Astrocyte of the cerebellum (primary cell): ENCODE measurements around the gene ALCAM.

Experiments
- DNase-seq: peaks from one replicate; pipeline ENCODE4 v3.0.0-alpha.2; 2011; ENCODE audit warnings: low read depth
- H3K4me3 ChIP-seq: 2 replicates; pipeline ENCODE4 v1.5.1; 2011; ENCODE audit warnings: mild to moderate bottlenecking, low read depth, low read length, moderate library complexity
- CTCF ChIP-seq: IDR thresholded peaks from 2 replicates; pipeline ENCODE4 v1.5.1; 2012; ENCODE audit warnings: low read length, low read depth, moderate library complexity, mild to moderate bottlenecking; ENCODE audit errors: missing control alignments
- in situ Hi-C: cut with HindIII; loops from 2 replicates; pipeline ENCODE4 v1.10.0; 2017; ENCODE audit warnings: low sequenced_read_pairs

The ALCAM gene

GRCh38 chr3:105466072-105466471 is 99.4 kb downstream of the ALCAM start:
- no peak for TF ChIP-seq CTCF
- no peak overlapping the region for H3K4me3 ChIP-seq
- no peak for DNase-seq
- in situ Hi-C loops: no loop called here

- in situ Hi-C loops: no loop called here
- no peak for TF ChIP-seq CTCF
- DNase-seq: no peak
- no peak overlapping the region for H3K4me3 ChIP-seq
These were observed 100.0 kb downstream of the ALCAM start for GRCh38 chr3:105466495-105467404.

- in situ Hi-C loops: no loop called here
- no peak for TF ChIP-seq CTCF
- DNase-seq: no peak
- H3K4me3 ChIP-seq: no peak overlapping the region
These were observed 104.1 kb downstream of the ALCAM start for GRCh38 chr3:105470851-105471250.

- TF ChIP-seq CTCF: no peak
- no peak overlapping the region for H3K4me3 ChIP-seq
- DNase-seq: peak; percentile 97
- in situ Hi-C loops: no loop called here
These were observed 107.0 kb downstream of the ALCAM start for GRCh38 chr3:105473521-105474223.

- in situ Hi-C loops: no loop called here
- no peak for TF ChIP-seq CTCF
- no peak overlapping the region for H3K4me3 ChIP-seq
- no peak for DNase-seq
These were observed 114.1 kb downstream of the ALCAM start for GRCh38 chr3:105480768-105481167.

GRCh38 chr3:105483476-105483875 is 116.8 kb downstream of the ALCAM start:
- in situ Hi-C loops: no loop called here

More at GRCh38 chr3:105483476-105483875, 116.8 kb downstream of the ALCAM start:
- no peak for DNase-seq
- no peak overlapping the region for H3K4me3 ChIP-seq
- TF ChIP-seq CTCF: no peak
